Calu3 (cell line): ENCODE measurements around the gene SP9. TPM values are rescaled to one million over a fixed set of nuclear protein-coding genes. Genes with fewer than 3 reads are reported as not detected.
A peak's percentile ranks its signal among the peaks of the same experiment; 100 is the strongest.

Source experiments
- BruUV-seq: library from RNA; stranded (reverse); fragments of 400-500 nt; replicated peaks from 2 replicates; lab custom pipeline; 2021; lab: Mats Ljungman, UMichigan
- CTCF ChIA-PET: fragments of 300-600 bp; sonication (Branson Sonifier 250); formaldehyde crosslinking; loops from one replicate; lab custom pipeline; 2022; ENCODE audit warnings: antibody characterized with exemption; lab: Charles Lee
- DNase-seq: peaks from one replicate; pipeline ENCODE4 v3.0.0; 2022
- H3K27ac Mint-ChIP-seq: one replicate; pipeline ENCODE4 v1.8.0; 2022; ENCODE audit warnings: mixed read lengths; ENCODE audit not compliant: unreplicated experiment
- H3K27me3 Mint-ChIP-seq: one replicate; pipeline ENCODE4 v1.8.0; 2022; ENCODE audit warnings: mixed read lengths; ENCODE audit not compliant: unreplicated experiment
- H3K36me3 Mint-ChIP-seq: one replicate; pipeline ENCODE4 v1.8.0; 2022; ENCODE audit warnings: mild to moderate bottlenecking, moderate library complexity, mixed read lengths; ENCODE audit not compliant: insufficient read depth, unreplicated experiment
- H3K4me1 Mint-ChIP-seq: one replicate; pipeline ENCODE4 v1.8.0; 2022; ENCODE audit warnings: mild to moderate bottlenecking, low read depth, mixed read lengths; ENCODE audit not compliant: unreplicated experiment
- H3K4me3 Mint-ChIP-seq: one replicate; pipeline ENCODE4 v1.8.0; 2022; ENCODE audit warnings: mild to moderate bottlenecking, low read depth, moderate library complexity, mixed read lengths; ENCODE audit not compliant: unreplicated experiment
- H3K9me3 Mint-ChIP-seq: one replicate; pipeline ENCODE4 v1.8.0; 2022; ENCODE audit warnings: low read depth, mixed read lengths; ENCODE audit not compliant: unreplicated experiment
- intact Hi-C: fragments of 100-400 bp; cut with micrococcal nuclease; formaldehyde crosslinking; loops from one replicate; pipeline ENCODE4 v1.10.0; 2022; ENCODE audit not compliant: unreplicated experiment
- total RNA-seq: library from RNA; stranded (reverse); gene quantifications from 2 replicates; pipeline ENCODE4 v1.2.3, GENCODE V29; 2022
- TF ChIP-seq, protein P1 (sequence below): fragments of 200-600 bp; IDR thresholded peaks from one replicate; pipeline ENCODE4 v1.8.0; 2022; ENCODE audit warnings: antibody characterized with exemption; ENCODE audit not compliant: unreplicated experiment

Gene SP9
- total RNA-seq, 1 experiment from 2014 or later = not detected

- no TSS peak for BruUV-seq
- Mint-ChIP-seq H3K27me3 (peaks cover 100% of the 10 kb centered on the region), H3K27ac (no peak overlapping the region), H3K4me3 (peak overlapping the region; percentile 77), H3K36me3 (peaks cover 10% of the 10 kb centered on the region), H3K4me1 (peaks cover 36% of the 10 kb centered on the region), H3K9me3 (no peaks in the 10 kb centered on the region)
- TF ChIP-seq, protein P1, sequence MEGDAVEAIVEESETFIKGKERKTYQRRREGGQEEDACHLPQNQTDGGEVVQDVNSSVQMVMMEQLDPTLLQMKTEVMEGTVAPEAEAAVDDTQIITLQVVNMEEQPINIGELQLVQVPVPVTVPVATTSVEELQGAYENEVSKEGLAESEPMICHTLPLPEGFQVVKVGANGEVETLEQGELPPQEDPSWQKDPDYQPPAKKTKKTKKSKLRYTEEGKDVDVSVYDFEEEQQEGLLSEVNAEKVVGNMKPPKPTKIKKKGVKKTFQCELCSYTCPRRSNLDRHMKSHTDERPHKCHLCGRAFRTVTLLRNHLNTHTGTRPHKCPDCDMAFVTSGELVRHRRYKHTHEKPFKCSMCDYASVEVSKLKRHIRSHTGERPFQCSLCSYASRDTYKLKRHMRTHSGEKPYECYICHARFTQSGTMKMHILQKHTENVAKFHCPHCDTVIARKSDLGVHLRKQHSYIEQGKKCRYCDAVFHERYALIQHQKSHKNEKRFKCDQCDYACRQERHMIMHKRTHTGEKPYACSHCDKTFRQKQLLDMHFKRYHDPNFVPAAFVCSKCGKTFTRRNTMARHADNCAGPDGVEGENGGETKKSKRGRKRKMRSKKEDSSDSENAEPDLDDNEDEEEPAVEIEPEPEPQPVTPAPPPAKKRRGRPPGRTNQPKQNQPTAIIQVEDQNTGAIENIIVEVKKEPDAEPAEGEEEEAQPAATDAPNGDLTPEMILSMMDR = no peak
- intact Hi-C loops = no loop called here
- CTCF ChIA-PET = no interaction called here
- DNase-seq = no peak
Observed at GRCh38 chr2:174335254-174335987, 667 bp downstream of the SP9 start.

- Mint-ChIP-seq H3K27me3 (peaks cover 100% of the 10 kb centered on the region), H3K9me3 (no peaks in the 10 kb centered on the region), H3K36me3 (peaks cover 10% of the 10 kb centered on the region), H3K4me1 (peaks cover 41% of the 10 kb centered on the region), H3K27ac (no peak overlapping the region), H3K4me3 (peak overlapping the region; percentile 77)
- intact Hi-C loops = no loop called here
- DNase-seq = no peak
- CTCF ChIA-PET = no interaction called here
- TF ChIP-seq, protein P1 = no peak
- no TSS peak for BruUV-seq
Observed at GRCh38 chr2:174335988-174336500, 1.3 kb downstream of the SP9 start.

DNA sequence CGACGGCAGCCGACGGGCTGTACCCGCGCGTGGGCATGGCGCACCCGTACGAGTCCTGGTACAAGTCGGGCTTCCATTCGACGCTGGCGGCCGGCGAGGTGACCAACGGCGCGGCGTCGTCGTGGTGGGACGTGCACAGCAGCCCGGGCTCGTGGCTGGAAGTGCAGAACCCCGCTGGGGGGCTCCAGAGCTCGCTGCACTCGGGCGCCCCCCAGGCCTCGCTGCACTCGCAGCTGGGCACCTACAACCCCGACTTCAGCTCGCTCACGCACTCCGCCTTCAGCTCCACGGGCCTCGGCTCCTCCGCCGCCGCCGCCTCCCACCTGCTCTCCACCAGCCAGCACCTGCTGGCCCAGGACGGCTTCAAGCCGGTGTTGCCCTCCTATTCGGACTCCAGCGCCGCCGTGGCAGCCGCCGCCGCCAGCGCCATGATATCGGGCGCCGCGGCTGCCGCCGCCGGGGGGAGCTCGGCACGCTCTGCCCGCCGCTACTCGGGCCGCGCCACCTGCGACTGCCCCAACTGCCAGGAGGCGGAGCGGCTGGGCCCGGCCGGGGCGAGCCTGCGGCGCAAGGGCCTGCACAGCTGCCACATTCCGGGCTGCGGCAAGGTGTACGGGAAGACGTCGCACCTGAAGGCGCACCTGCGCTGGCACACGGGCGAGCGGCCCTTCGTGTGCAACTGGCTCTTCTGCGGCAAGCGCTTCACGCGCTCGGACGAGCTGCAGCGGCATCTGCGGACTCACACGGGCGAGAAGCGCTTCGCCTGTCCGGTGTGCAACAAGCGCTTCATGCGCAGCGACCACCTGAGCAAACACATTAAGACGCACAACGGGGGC is 2.0 kb downstream of the SP9 start:
- Mint-ChIP-seq H3K27me3 (peaks cover 100% of the 10 kb centered on the region), H3K4me3 (peak overlapping the region; percentile 77), H3K36me3 (peaks cover 10% of the 10 kb centered on the region), H3K9me3 (no peaks in the 10 kb centered on the region), H3K4me1 (peaks cover 48% of the 10 kb centered on the region), H3K27ac (no peak overlapping the region)
- DNase-seq = peak; percentile 55
- CTCF ChIA-PET = interaction anchor here (0.8 kb wide), 1 partner anchor 13 kb away, joined by 4 read pairs; no protein-coding TSS in a partner anchor
- BruUV-seq = no TSS peak
- intact Hi-C loops = no loop called here
- TF ChIP-seq, protein P1 = no peak

- H3K4me3 Mint-ChIP-seq = peak overlapping the region; percentile 77
Observed at GRCh38 chr2:174337337-174338146, 2.8 kb downstream of the SP9 start.

More at GRCh38 chr2:174337337-174338146, 2.8 kb downstream of the SP9 start:
- intact Hi-C loops = no loop called here
- Mint-ChIP-seq H3K9me3 (no peaks in the 10 kb centered on the region), H3K27me3 (peaks cover 100% of the 10 kb centered on the region), H3K27ac (no peak overlapping the region), H3K36me3 (peaks cover 15% of the 10 kb centered on the region), H3K4me1 (peaks cover 45% of the 10 kb centered on the region)
- no TSS peak for BruUV-seq
- CTCF ChIA-PET = interaction anchor here (0.8 kb wide), 1 partner anchor 12 kb away, joined by 4 read pairs; no protein-coding TSS in a partner anchor
- TF ChIP-seq, protein P1 = no peak
- no peak for DNase-seq
